HEK293T (cell line): ENCODE measurements around the gene P2RY12.

Experiments
- ARNT ChIP-seq: fragments of 450-650 bp; IDR thresholded peaks from 2 replicates; pipeline ENCODE4 v1.6.1; 2017; ENCODE audit warnings: mild to moderate bottlenecking
- BHLHE40 ChIP-seq: fragments of 450-650 bp; IDR thresholded peaks from 2 replicates; pipeline ENCODE4 v1.6.1; 2016; ENCODE audit warnings: mild to moderate bottlenecking, moderate library complexity, borderline replicate concordance
- CTBP1 ChIP-seq: fragments of 450-650 bp; IDR thresholded peaks from 2 replicates; pipeline ENCODE4 v1.6.1; 2016; ENCODE audit warnings: borderline replicate concordance
- ELF4 ChIP-seq: fragments of 450-650 bp; IDR thresholded peaks from 2 replicates; pipeline ENCODE4 v1.6.1; 2017; ENCODE audit warnings: antibody characterized with exemption
- FOXA1 ChIP-seq: fragments of 450-650 bp; IDR thresholded peaks from 2 replicates; pipeline ENCODE4 v1.6.1; 2016; ENCODE audit warnings: mild to moderate bottlenecking
- FOXM1 ChIP-seq: fragments of 450-650 bp; IDR thresholded peaks from 2 replicates; pipeline ENCODE4 v1.6.1; 2017; ENCODE audit warnings: mild to moderate bottlenecking, borderline replicate concordance
- HDGF ChIP-seq: fragments of 450-650 bp; IDR thresholded peaks from 2 replicates; pipeline ENCODE4 v1.6.1; 2017; ENCODE audit warnings: antibody characterized with exemption, borderline replicate concordance
- L3MBTL2 ChIP-seq: fragments of 450-650 bp; conservative IDR thresholded peaks from 2 replicates; pipeline ENCODE4 v1.6.1; 2016; ENCODE audit warnings: mild to moderate bottlenecking
- LEF1 ChIP-seq: fragments of 450-650 bp; IDR thresholded peaks from 2 replicates; pipeline ENCODE4 v1.6.1; 2017; ENCODE audit warnings: mild to moderate bottlenecking, borderline replicate concordance
- NFRKB ChIP-seq: fragments of 450-650 bp; IDR thresholded peaks from 2 replicates; pipeline ENCODE4 v1.6.1; 2016; ENCODE audit warnings: mild to moderate bottlenecking, moderate library complexity
- SP1 ChIP-seq: fragments of 450-650 bp; IDR thresholded peaks from 2 replicates; pipeline ENCODE4 v1.6.1; 2017
- SUZ12 ChIP-seq: fragments of 450-650 bp; IDR thresholded peaks from 2 replicates; pipeline ENCODE4 v1.6.1; 2016; ENCODE audit warnings: mild to moderate bottlenecking
- TARDBP ChIP-seq: fragments of 450-650 bp; IDR thresholded peaks from 2 replicates; pipeline ENCODE4 v1.6.1; 2016
- ZNF384 ChIP-seq: fragments of 450-650 bp; IDR thresholded peaks from 2 replicates; pipeline ENCODE4 v1.6.1; 2016

DNA sequence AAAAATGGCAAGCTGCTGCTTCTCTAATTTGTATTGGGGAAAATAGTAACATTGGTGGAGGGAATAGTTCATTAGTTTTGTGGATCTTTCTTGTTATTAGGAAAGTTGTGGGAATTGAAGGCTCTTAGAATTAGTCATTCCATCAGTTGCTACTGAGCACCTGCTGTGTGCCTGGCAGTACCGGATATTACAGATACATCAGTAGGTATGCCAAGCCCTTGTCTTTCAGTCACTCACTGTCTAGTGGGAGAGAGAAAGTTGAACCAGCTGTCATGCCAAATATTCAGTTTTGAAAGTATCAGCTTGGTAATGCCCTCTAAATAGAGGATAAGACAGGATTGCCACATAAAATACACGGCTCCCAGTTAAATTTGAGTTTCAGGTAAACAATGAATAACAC, 43.8 kb upstream of the P2RY12 start:
- TF ChIP-seq ELF4 (no peak), NFRKB (no peak), FOXM1 (no peak), FOXA1 (no peak), L3MBTL2 (no peak), LEF1 (no peak), ZNF384 (no peak), SP1 (no peak), SUZ12 (no peak), TARDBP (no peak), HDGF (no peak), BHLHE40 (no peak), ARNT (no peak), CTBP1 (no peak)
